Naive thymus-derived CD8-positive, alpha-beta T cell (primary cell): ENCODE results near the gene SORCS2. TPM values are rescaled to one million over a fixed set of nuclear protein-coding genes. Genes with fewer than 3 reads are reported as not detected.

Experiments
- ATAC-seq, 2 donors: fragments of 150-1000 bp; cut with Tn5 transposase in 1 of 2; sonication (Bioruptor Pico), chemical (Tn5 transposase) in 1 of 2; 1 replicate in 1 of 2; 2 replicates in 1 of 2; pipeline ENCODE4 v1.10.0; 2021; ENCODE audit warnings: mild to moderate bottlenecking in 2 of 2, moderate library complexity in 2 of 2
- POLR2A ChIA-PET: fragments of 350-600 bp; sonication (Branson Sonifier 250); formaldehyde crosslinking; loops from one replicate; lab custom pipeline; 2021; ENCODE audit warnings: antibody characterized with exemption; lab: Charles Lee
- DNase-seq, 10 donors: peaks; one replicate each; pipeline versions ENCODE4 v3.0.0 to v3.0.0-alpha.2; 2020 to 2022
- H3K27ac Mint-ChIP-seq, 10 donors: one replicate each; pipeline ENCODE4 v1.8.0; 2020 to 2022; ENCODE audit warnings: mild to moderate bottlenecking in 10 of 10, mixed read lengths in 10 of 10, moderate library complexity in 4 of 10, inconsistent platforms in 1 of 10
- H3K27me3 Mint-ChIP-seq, 5 donors: one replicate each; pipeline ENCODE4 v1.8.0; 2021 to 2022; ENCODE audit warnings: mixed read lengths in 5 of 5
- H3K36me3 Mint-ChIP-seq, 3 donors: one replicate each; pipeline ENCODE4 v1.8.0; 2020 to 2022; ENCODE audit warnings: mixed read lengths in 3 of 3, mild to moderate bottlenecking in 2 of 3, inconsistent platforms in 1 of 3
- H3K4me1 Mint-ChIP-seq, 4 donors: one replicate each; pipeline ENCODE4 v1.8.0; 2021 to 2022; ENCODE audit warnings: mixed read lengths in 4 of 4
- H3K4me3 Mint-ChIP-seq, 10 donors: one replicate each; pipeline ENCODE4 v1.8.0; 2020 to 2022; ENCODE audit warnings: mild to moderate bottlenecking in 10 of 10, mixed read lengths in 10 of 10, moderate library complexity in 6 of 10, inconsistent platforms in 1 of 10
- H3K9me3 Mint-ChIP-seq, 9 donors: one replicate each; pipeline ENCODE4 v1.8.0; 2020 to 2022; ENCODE audit warnings: mixed read lengths in 9 of 9, mild to moderate bottlenecking in 3 of 9, inconsistent platforms in 1 of 9, moderate library complexity in 1 of 9
- polyA plus RNA-seq, 3 donors: library from polyadenylated mRNA; unstranded; fragments of 300-500 nt; fragmentation: Illumina TruSeq; gene quantifications; one replicate each; pipeline ENCODE4 v1.2.3, GENCODE V29; 2021
- total RNA-seq, 8 experiments: library from RNA in 2 of 8; stranded (reverse) in 2 of 8; gene quantifications; one replicate each; pipeline ENCODE4 v1.2.3 and lab custom pipeline; 2021 to 2026

SORCS2 gene
- total and polyA plus RNA-seq, 5 experiments from 2014 or later: not detected

DNA sequence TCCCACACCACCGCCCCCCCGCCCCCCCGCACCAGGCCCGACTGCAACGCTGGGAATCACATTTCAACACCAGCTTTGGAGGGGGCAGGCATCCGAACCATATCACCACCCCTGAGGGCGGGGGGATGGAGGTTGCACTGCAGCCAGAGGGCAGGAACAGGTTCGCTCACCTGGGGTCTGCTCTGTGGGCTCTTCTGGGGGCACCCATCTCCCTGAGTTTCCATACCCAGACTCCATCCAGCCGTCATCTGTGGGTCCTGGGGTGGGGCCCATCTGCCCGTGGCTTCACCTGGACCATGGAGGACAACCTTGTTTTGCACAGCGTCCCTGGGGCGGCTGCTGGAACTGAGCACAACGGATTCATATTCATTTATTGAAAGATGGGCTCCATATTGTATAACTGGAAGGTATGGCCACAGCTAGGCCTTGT lies 235.5 kb downstream of the SORCS2 start:
- DNase-seq (peak in 2 of 10 donors; percentile 5 to 45), ATAC-seq (no peak)
- Mint-ChIP-seq H3K4me3 (no peak overlapping the region), H3K27ac (peak overlapping the region in 1 of 10 donors; percentile 62), H3K9me3 (no peaks in the 10 kb centered on the region), H3K36me3 (no peaks in the 10 kb centered on the region), H3K4me1 (peaks cover 0 to 2% (median 0%) of the 10 kb centered on the region in 4 donors), H3K27me3 (peaks cover 0 to 6% (median 2%) of the 10 kb centered on the region in 5 donors)
- POLR2A ChIA-PET: no interaction called here

DNA sequence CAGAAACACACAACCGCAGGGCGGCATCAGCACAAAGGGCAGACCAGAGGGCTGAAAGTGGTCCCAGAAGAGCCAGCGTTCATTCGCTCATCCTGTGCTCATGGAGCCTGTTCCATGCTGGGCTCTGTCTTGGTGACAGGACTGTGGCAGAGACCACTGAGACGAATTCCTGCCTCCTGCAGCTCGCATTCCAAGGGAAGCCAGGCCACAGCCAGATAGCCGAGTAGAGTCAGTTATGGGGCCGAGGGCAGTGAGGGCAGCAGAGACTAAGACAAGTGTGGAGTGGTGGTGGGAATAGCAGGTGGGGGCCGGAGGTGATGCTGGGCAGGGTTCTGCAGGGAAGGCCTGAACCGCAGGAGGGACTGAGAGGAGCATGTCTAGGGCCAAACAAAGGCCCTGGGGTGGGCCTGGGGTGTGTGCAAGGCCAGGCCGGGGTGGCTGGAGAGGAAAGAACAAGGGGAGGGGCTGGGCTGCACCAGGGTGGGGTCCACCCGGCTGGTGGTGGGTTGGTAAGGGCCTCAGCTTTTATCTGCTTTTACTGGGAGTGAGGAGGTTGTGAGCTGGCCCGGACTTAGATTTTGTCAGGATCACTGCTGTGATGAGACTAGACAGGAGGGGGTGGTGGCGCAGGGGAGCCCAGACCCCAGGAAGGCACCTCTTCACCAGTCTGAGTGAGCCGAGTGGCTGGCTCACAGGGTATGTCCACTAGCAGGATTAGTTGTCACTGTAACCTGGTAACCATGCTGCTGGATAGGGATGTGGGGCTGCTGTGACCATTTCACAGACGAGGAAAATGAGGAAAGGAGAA lies 236.1 kb downstream of the SORCS2 start:
- Mint-ChIP-seq H3K4me1 (peaks cover 0 to 2% (median 0%) of the 10 kb centered on the region in 4 donors), H3K27me3 (peaks cover 0 to 2% (median 0%) of the 10 kb centered on the region in 5 donors), H3K36me3 (no peaks in the 10 kb centered on the region), H3K4me3 (no peak overlapping the region), H3K27ac (no peak overlapping the region), H3K9me3 (no peaks in the 10 kb centered on the region)
- POLR2A ChIA-PET: no interaction called here
- ATAC-seq: no peak
- peak in 2 of 10 donors; percentile 12 to 30 for DNase-seq

DNA sequence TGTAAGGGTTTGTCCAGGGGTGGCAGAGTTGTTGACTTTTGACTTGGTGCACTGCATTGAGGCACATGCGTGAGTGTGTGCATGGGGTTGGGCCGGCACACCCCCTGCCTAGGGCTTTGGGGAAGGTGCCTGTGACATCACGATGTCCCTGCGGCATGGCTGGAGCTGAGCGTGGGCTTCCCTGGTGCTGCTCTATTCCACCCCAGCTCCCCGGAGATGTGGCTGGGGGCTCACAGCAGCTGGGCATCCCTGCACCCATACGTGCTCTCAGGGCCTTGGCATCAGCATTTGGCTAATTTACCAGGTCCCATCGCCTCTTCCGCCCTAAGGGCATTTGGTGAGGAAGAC lies 236.7 kb downstream of the SORCS2 start:
- Mint-ChIP-seq H3K27me3 (peaks cover 0 to 2% (median 0%) of the 10 kb centered on the region in 5 donors), H3K27ac (no peak overlapping the region), H3K36me3 (no peaks in the 10 kb centered on the region), H3K4me3 (no peak overlapping the region), H3K4me1 (peaks cover 0 to 2% (median 0%) of the 10 kb centered on the region in 4 donors), H3K9me3 (no peaks in the 10 kb centered on the region)
- POLR2A ChIA-PET: no interaction called here
- DNase-seq (no peak), ATAC-seq (no peak)

DNA sequence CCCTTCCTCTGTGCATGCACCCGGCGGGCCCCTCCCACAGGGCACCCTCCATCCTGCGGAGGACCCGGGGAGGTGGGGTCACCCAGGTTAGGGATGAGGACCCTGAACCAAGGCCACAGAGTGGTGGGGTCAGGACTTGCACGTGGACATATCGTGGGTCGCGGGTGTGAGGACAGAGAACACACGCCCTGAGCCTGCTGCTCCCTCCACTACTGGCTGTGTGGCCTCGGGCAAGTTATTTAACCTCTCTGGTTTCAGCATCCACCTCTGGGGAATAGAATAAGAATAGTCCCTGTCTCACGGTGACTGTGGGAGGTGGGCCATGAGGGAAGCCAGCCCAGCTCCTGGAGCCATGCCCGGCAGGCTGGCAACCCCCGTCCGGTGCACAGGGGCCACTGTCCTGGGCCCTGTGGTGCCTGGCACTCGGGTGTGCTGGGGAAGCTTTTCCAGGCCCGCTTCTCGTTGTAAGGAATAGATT lies 237.3 kb downstream of the SORCS2 start:
- Mint-ChIP-seq H3K4me3 (no peak overlapping the region), H3K27me3 (peaks cover 0 to 2% (median 0%) of the 10 kb centered on the region in 5 donors), H3K4me1 (peaks cover 0 to 2% (median 0%) of the 10 kb centered on the region in 4 donors), H3K9me3 (no peaks in the 10 kb centered on the region), H3K36me3 (no peaks in the 10 kb centered on the region), H3K27ac (no peak overlapping the region)
- ATAC-seq: no peak
- POLR2A ChIA-PET: no interaction called here
- DNase-seq: peak in 1 of 10 donors; percentile 23

DNA sequence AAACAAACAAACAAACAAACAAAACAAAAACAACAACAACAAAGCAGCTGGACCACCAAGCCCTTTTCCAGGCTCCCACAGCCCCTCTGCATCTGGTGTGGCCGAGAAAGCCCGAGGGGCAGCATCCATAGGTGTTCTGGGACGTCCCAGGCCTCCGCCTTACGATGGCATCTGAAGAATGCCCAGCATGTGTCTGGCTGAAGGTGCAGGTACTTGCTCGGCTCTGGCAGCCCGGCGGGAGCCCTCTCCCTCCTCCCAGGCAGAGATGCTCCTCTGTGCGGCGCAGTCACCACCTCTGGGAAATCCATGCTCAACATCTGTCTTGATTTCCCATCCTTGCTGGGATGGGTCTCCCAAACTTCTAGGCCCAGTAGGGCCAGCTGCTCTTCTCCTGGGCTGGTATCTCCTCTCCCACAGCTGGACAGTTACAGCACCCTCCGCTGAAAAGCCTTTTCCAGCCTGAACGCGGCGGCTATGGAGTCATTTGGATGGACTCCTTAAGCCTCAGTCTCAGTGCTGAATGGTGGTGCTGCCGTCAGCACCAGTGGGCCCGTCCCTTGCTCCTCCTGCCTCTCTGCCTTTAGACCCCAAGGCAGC lies 238.1 kb downstream of the SORCS2 start:
- DNase-seq (peak in 1 of 10 donors; percentile 15), ATAC-seq (no peak)
- Mint-ChIP-seq H3K4me3 (no peak overlapping the region), H3K4me1 (peaks cover 0 to 4% (median 1%) of the 10 kb centered on the region in 4 donors), H3K27ac (no peak overlapping the region), H3K27me3 (peaks cover 0 to 4% (median 0%) of the 10 kb centered on the region in 5 donors), H3K36me3 (no peaks in the 10 kb centered on the region), H3K9me3 (no peaks in the 10 kb centered on the region)
- POLR2A ChIA-PET: no interaction called here

DNA sequence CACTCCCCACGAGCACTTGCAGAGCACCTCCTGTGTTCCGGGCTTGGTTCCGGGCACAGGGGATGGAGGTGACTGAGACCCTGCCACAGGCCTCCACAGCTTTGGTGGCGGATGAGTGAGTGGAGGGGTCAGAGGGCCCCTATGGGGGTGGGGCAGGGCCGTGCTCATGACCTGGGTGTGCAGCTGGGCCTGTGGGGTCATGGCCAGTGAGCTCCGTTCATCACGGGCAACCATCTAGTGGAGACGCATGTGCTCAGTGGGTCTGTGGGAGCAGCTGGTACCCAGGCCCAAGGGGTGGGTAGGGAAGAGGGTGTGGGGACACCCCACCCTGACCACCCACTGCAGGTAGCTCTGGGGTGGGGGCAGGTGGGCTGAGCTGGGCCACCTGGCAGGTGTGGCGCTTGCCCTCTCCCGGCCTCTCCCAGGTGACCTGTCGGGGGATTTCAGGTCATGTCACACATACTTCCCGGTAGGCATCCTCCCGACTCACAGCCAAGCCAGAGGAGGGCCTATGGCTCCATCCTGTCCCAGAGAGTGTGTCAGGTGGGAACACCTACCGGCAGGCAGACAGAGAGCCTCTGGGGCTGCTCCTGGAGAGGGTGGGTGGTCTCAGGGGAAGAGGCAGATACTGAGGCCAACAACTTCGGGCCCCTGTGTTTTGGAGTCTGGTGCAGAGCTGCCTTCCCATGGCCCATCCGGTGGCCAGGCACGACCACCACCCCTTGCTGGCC lies 238.8 kb downstream of the SORCS2 start:
- DNase-seq: peak in 1 of 10 donors; percentile 59
- H3K4me1 Mint-ChIP-seq: peaks cover 0 to 5% (median 1%) of the 10 kb centered on the region in 4 donors
- H3K9me3 Mint-ChIP-seq: no peaks in the 10 kb centered on the region
- peaks cover 0 to 4% (median 0%) of the 10 kb centered on the region in 5 donors for H3K27me3 Mint-ChIP-seq
- POLR2A ChIA-PET: no interaction called here
- H3K4me3 Mint-ChIP-seq: no peak overlapping the region
- no peak for ATAC-seq
- H3K36me3 Mint-ChIP-seq: no peaks in the 10 kb centered on the region
- no peak overlapping the region for H3K27ac Mint-ChIP-seq

DNA sequence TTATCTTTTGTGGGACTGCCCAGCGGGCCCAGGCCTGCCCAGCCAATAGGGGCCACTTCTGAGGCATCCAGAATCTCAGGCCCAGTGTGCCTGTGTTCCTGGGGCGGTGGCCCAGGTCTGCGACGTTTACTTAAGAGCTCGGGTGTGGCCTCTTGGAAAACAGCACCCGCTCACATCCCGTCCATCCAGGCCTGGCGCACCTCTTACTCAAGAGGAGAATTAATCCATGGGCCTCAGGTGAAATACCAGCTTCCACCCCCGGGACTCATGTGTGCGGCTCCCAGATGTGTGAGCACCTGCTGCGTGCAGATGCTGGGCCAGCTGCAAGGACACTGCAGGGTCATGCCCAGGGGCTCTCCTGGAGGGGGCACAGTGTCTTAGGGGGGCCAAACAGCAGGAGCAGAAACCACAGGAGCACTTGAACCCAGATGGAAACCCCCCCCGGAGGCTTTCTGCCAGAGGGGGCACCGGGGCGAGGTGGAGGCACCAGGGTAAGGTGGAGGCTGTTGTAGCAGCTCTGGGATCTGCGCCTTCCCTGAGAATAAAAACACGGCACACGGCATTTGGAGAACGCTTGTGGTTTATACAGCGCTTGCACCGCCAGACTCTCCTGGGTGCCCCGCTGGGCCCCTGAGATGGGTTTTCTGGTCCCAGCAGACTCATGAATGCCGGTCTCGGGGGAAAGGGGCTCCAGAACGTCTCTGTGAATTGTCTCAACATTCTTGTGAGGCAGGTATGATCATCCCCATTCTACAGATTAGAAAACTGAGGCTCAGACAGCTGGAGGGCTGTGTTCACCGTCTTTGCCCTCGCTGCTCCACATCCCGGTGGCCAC lies 239.6 kb downstream of the SORCS2 start:
- Mint-ChIP-seq H3K36me3 (no peaks in the 10 kb centered on the region), H3K9me3 (no peaks in the 10 kb centered on the region), H3K27me3 (peaks cover 0 to 4% (median 0%) of the 10 kb centered on the region in 5 donors), H3K4me3 (no peak overlapping the region), H3K4me1 (peaks cover 0 to 5% (median 1%) of the 10 kb centered on the region in 4 donors), H3K27ac (no peak overlapping the region)
- peak in 1 of 10 donors; percentile 59 for DNase-seq
- no peak for ATAC-seq
- POLR2A ChIA-PET: no interaction called here

DNA sequence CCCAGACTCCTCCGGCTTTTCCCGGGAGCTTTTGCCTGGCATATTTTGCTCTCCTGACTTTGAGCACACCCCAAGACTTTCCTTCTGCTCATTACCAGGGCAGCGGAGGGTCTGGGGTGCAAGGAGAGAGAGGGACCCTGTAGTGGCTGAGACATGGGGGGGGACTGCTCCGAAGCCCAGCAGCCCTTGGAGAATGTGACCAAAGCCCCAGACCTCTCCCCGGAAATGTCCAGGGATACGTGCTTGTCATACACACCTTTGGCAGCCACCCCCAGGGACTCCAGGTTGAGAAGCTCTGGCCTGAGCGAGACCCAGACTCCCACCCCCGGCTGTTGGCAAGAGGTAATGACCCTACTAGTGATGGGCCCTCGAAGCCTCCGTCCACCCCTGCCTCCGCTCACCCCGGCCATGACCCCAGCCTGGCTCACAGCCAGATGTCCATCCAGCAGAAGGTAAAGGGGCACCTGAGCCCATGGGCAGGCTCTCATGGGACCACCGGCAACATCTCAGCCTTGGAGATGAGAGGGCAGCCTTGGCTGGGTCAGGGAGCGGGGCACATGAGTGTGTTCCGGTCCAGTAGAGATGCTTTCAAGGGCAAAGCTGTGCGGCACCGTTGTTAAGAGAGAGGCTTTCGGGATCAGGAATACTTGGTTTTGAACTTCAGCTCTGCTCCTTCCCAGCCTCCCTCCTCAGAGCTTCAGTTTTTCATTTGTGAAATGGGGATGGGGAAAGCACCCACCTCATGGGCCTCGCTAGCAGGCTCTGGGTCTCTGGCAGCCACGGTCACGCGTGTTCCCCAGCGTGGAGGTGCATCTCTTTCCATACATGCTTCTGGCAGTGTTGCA lies 240.4 kb downstream of the SORCS2 start:
- H3K27me3 Mint-ChIP-seq: peaks cover 0 to 4% (median 0%) of the 10 kb centered on the region in 5 donors
- no peak overlapping the region for H3K27ac Mint-ChIP-seq
- peak in 1 of 10 donors; percentile 62 for DNase-seq
- peaks cover 0 to 5% (median 1%) of the 10 kb centered on the region in 4 donors for H3K4me1 Mint-ChIP-seq
- H3K9me3 Mint-ChIP-seq: no peaks in the 10 kb centered on the region
- POLR2A ChIA-PET: no interaction called here
- no peak overlapping the region for H3K4me3 Mint-ChIP-seq
- no peak for ATAC-seq
- no peaks in the 10 kb centered on the region for H3K36me3 Mint-ChIP-seq

DNA sequence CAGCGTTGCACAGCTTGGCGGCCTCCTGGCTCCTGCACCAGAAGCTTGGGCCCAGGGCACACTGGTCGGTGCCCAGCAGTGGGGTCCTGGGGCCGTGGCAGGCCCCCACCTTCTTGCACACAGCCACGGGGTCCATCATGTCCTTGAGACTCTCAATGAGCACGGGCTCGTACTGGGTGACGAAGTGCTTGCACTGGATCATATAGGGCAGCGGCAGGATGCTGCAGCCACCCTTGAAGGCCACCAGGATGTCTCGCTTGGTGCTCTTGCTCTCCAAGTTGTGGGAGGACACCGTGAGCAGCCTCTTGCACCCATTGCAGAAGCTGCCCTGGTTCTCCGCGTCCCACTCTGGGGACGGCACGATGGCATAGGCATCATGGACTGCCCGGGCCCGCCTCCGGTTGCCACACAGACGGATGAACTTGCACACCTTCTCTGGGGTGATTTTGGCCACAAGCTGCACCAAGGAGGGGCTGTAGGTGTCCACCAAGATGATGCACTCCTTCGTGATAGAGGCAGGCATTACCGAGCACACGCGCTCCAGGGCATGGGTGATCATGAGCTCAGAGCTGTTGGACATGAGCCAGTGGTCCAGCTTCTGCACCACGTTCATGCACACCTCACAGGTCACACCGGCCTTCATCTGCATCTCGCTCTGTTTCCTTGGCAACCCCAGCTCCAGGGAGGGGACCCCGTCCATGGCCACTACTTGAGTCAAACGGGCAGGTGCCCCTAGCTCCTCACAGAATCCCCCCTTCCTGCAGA lies 241.2 kb downstream of the SORCS2 start:
- Mint-ChIP-seq H3K4me3 (no peak overlapping the region), H3K36me3 (no peaks in the 10 kb centered on the region), H3K4me1 (peaks cover 0 to 5% (median 1%) of the 10 kb centered on the region in 4 donors), H3K9me3 (no peaks in the 10 kb centered on the region), H3K27ac (no peak overlapping the region), H3K27me3 (peaks cover 0 to 2% (median 0%) of the 10 kb centered on the region in 5 donors)
- no peak for ATAC-seq
- POLR2A ChIA-PET: no interaction called here
- DNase-seq: no peak

DNA sequence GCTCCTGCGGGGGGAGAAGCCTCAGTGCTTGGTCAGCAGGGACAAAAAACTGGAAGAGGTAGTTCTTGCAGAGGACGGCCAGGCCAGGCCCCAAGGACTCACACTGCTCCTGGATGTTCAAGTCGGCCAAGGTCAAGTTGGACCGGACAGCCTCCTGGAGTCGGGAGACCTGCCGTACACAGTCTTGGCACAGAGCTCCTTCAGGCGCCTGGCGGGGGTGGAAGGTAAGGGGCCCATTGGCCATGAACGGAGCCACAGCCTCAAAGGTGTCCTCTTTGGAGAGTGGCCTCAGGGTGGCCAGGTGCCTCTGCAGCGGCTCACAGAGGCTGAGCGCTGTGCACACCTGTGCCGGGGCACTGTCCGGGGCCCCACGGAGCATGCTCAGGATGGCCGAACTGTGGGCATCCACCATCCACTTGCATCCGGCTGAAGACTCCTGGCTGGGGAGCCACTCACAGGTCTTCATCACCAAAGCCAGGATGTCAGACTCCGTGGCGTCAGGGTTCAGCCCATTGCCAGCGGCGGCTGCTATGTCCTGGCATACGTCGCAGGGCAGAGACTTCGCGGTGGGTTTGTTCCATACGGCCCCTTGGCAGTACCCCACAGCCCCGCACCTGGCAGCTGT lies 241.9 kb downstream of the SORCS2 start:
- H3K27me3 Mint-ChIP-seq: peaks cover 0 to 4% (median 3%) of the 10 kb centered on the region in 5 donors
- H3K36me3 Mint-ChIP-seq: no peaks in the 10 kb centered on the region
- ATAC-seq (no peak), DNase-seq (no peak)
- peaks cover 0 to 5% (median 0%) of the 10 kb centered on the region in 4 donors for H3K4me1 Mint-ChIP-seq
- POLR2A ChIA-PET: no interaction called here
- no peaks in the 10 kb centered on the region for H3K9me3 Mint-ChIP-seq
- H3K4me3 Mint-ChIP-seq: no peak overlapping the region
- H3K27ac Mint-ChIP-seq: no peak overlapping the region
